ENCODE data around the gene LCLAT1. TPM values are rescaled to one million over a fixed set of nuclear protein-coding genes. Genes with fewer than 3 reads are reported as not detected.
"Not testable (repeated sequence)": the region's sequence is repeated elsewhere in the genome, so short reads cannot be mapped to it uniquely, and the experiment has no call there.

Gene LCLAT1
- total RNA-seq, 1 experiment from 2014 or later: 36.0 TPM

DNA sequence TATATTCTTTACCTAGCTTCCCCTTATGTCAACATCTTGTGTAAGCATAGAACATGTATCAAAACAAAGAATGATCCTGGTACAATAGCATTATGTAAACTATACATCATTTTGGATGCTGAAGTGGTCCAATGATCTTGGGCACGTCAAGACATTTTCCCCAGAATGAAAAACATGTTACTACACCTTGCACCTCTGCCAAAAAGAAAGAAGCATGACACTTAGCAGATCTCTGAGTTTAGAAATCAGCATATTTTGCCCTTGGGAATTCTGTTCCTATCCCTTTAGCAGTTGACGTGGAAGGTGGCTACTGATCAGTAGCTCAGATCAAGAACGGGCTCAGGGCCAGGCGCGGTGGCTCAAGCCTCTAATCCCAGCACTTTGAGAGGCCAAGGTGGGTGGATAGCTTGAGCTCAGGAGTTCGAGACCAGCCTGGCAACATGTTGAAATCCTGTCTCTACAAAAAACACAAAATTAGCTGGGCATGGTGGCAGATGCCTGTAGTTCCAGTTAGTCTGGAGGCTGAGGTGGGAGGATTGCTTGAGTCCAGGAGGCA is 1.7 kb upstream of the LCLAT1 start:
- no peak for DNase-seq (ENCODE audit: low read depth)
- in situ Hi-C loops (cut with HindIII; ENCODE audit: low pct_unique_long_range_greater_than_20kb, low sequenced_read_pairs): no loop called here

DNA sequence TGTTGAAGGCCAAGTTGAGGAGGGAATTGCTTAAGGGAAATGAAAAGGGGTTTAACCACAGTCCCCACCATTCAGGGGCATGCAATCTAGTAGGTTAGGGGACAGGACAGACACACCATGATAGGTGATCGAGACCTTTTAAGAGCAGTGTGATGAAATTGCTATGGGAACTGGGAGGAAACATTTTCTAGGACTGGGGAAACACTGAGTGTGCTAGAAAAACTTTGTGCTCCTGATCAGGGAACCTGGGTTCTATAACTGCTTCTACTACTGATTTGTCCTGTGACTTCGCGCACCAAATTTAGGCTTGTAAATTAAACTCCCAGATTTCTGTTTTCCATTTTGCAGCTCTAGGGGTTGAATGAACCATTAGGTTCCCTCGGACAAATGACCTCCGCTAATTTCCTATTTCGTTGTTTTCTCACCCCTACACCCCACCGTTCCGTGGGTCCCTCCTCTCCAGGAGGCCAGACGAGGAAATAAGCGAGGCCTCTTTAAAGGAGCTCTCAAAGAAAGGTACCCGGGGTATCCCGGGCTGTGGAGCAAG is 371 bp upstream of the LCLAT1 start:
- in situ Hi-C loops (cut with HindIII; ENCODE audit: low pct_unique_long_range_greater_than_20kb, low sequenced_read_pairs): no loop called here
- no peak for DNase-seq (ENCODE audit: low read depth)

DNA sequence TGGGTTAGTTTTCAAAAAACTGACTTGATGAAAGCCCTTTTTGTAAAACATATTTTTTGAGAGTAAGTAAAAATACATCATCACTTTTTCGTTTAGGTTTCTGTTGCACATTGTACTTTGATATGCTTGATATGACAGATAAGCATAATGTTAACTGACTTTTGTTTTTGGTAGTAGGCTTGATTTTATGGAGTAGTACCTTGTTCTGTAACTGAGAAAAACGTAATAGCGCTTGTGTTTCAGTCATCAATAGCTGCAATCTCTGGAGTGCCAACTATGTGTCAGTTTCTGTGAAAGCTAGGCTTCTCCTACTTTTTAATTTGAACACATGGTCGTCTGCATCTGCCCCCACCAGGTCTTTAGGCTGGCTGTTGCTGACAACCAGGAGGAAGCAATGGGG is 1.3 kb downstream of the LCLAT1 start:
- no peak for DNase-seq (ENCODE audit: low read depth)
- in situ Hi-C loops (cut with HindIII; ENCODE audit: low pct_unique_long_range_greater_than_20kb, low sequenced_read_pairs): no loop called here

DNA sequence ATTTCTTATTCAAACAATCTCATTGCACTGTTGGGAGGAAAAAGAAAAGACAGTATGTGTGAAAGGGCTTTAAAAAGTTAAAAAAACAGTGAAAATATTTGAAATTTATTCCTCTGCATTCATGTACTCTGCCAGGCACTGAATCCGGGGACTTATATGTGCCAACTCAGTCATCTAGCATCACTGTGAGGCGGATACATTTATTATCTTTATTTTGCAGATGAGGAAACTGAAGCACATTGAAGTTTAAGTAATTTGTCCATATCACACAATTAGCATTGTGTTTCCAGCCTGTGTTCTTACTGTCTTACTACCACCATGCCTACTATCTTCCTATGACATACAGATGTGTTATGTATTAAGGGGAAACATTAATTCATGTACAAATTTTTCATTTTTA is 1.8 kb downstream of the LCLAT1 start:
- DNase-seq (ENCODE audit: low read depth): no peak
- in situ Hi-C loops (cut with HindIII; ENCODE audit: low pct_unique_long_range_greater_than_20kb, low sequenced_read_pairs): no loop called here

DNA sequence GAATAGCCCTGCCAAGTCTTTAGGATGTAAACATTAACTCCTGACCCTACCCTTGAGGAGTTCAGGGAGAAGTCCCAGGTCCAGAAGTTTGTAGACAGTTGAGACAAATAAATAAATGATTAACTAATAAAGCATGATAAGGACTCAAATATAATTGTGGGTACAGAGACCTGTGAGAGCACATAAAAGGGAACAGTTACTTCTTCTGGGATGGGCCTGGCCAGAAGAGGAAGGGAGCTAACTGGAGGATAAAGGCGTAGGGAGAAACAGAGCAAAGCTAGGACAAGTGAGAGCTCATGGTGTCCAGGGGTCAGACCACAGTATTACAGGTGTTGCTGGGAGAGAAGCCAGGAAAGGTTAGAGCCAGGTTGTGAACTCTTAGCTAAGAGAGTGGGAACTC is 3.0 kb downstream of the LCLAT1 start:
- DNase-seq (ENCODE audit: low read depth): peak; percentile 25
- in situ Hi-C loops (cut with HindIII; ENCODE audit: low pct_unique_long_range_greater_than_20kb, low sequenced_read_pairs): no loop called here

DNA sequence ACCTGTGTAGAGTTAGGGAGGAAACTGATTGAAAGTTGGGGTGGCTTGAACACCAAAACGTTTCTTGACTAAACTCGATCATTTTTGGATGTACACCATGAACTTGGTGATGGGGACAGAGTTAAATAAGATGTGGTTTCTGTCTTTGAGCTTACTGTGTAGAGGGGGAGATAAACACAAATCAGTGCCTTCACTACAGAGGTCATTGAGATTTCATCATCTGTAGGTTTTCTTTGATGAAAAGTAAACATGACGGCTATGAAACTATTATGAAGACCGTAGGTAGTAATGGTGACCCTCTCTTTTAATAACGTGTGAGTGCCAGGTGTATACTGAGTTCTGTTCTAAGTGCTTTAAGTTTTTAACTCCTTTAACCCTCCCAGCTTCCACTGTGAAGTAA is 6.5 kb downstream of the LCLAT1 start:
- no peak for DNase-seq (ENCODE audit: low read depth)
- in situ Hi-C loops (cut with HindIII; ENCODE audit: low pct_unique_long_range_greater_than_20kb, low sequenced_read_pairs): no loop called here

DNA sequence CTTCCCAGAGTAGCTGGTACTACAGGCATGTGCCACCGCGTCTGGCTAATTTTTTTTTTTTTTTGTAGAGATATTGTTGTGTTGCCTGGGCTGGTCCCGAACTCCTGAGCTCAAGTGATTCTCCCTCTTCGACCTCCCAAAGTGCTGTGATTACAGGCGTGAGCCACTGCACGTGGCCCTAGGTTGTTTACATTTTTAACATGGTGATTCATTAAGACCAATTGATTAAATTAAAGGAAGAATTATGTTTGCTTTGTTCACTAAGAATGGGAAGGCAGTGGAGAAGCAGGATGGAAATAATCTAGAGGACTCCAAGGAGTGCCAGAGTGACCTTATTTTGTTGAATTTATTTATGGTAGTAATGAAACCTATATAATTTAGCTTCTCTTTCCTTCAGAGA is 7.5 kb downstream of the LCLAT1 start:
- in situ Hi-C loops (cut with HindIII; ENCODE audit: low pct_unique_long_range_greater_than_20kb, low sequenced_read_pairs): no loop called here

DNA sequence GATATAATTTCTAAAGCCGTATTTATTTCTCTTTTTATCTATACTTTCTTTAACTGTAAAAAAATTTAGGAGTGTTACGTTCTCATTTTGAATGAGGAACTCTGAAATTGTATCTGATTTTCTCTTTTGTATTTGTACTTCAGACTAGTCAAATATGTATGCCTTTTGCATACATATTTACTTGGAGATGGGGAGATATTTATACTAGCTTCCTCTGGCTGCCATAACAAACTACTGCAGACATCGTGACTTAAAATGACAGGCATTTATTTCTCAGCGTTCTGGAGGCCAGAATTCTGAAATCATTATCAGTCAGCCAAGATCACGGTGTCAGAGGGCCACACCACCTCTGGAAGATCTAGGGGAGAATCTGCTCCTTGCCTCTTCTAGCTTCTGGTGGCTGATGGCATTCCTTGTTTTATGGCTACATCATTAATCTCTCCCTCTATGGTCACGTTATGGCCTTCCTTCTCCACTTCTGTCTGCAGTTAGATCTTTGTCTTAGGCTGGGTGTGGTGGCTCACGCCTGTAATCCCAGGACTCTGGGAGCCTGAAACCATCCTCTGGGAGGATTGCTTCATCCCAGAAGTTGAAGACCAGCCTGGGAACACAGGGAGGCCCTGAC is 8.2 kb downstream of the LCLAT1 start:
- in situ Hi-C loops (cut with HindIII; ENCODE audit: low pct_unique_long_range_greater_than_20kb, low sequenced_read_pairs): no loop called here
- DNase-seq (ENCODE audit: low read depth): no peak

More for the DNA sequence above, 7.5 kb downstream of the LCLAT1 start:
- DNase-seq (ENCODE audit: low read depth): no peak

DNA sequence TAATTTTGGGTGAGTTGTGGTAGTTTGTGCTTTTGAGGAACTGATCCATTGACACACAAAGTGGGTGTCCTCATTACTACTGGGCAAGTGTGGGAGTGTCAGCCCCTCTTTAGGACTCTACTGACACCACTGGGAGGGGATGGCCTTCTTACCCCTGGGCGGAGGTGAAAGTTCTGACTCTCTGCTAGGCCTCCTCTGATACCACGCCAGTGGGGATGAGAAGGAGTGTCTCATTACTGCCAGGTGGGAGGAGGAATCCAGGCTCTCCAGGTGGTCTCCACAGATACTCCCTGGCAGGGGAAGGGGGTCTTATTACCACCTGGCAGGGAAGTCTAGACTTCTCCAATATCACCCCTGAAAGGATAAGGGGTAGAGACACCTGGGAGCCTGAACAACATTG is 9.1 kb downstream of the LCLAT1 start:
- DNase-seq (ENCODE audit: low read depth): no peak
- in situ Hi-C loops (cut with HindIII; ENCODE audit: low pct_unique_long_range_greater_than_20kb, low sequenced_read_pairs): no loop called here

DNA sequence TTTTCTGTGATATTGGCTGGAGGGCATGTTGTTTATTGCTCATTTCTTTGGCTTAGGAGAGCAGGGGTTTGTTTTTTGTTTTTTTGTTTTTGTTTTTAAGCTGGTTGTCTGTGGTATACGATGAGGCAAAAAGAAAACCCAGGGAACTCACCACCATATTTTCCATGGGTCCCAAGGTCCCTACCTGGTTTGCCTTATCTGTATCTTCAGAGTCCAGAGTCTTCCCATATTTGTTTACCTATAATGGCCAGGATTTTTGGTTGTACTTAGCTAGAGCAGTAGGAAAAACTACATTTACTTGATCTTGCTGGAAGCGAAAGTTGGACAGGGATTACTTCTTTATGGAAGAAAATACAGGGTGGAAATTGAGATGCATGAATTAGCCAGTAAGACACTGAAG is 9.5 kb downstream of the LCLAT1 start:
- in situ Hi-C loops (cut with HindIII; ENCODE audit: low pct_unique_long_range_greater_than_20kb, low sequenced_read_pairs): no loop called here
- no peak for DNase-seq (ENCODE audit: low read depth)

DNA sequence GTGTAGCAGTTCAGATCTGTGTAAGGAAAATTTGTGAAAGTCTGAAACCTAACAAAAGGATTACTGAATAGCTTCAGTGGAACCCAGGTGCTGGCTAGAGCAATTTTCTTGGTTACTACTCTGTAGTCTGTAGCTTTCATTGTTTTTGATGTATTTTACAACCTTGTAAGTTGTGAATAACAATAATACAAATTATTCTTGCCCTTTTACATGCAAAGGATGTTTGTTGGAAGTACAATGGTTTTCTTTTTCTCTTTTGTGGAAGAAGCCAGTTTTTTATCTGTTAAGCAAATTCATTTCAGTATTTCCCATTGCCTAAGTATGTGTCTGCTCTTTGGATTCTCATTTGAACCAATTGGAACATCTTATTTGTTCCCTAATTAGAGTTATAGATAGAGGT is 10.2 kb downstream of the LCLAT1 start:
- in situ Hi-C loops (cut with HindIII; ENCODE audit: low pct_unique_long_range_greater_than_20kb, low sequenced_read_pairs): no loop called here
- DNase-seq (ENCODE audit: low read depth): no peak

DNA sequence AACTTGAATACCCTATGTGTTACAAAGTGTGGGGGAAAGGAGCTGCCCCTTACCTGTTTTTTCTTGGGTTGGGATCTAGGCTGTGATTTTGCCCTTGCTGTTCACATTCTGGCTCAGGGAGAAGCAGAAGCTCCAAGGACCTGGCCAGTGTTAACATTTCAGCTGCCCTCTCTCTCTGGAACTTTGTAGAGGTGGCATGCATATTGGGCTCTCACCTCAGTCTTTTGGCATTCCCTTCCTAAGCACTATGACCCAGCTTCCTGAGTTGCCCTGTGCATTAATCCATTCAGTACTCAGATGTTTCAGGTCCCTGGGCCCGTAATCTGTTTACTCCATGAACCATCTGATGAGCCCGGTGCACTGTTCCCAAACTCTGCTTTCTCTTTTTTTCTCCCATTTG is 12.1 kb downstream of the LCLAT1 start:
- DNase-seq (ENCODE audit: low read depth): no peak
- in situ Hi-C loops (cut with HindIII; ENCODE audit: low pct_unique_long_range_greater_than_20kb, low sequenced_read_pairs): no loop called here

DNA sequence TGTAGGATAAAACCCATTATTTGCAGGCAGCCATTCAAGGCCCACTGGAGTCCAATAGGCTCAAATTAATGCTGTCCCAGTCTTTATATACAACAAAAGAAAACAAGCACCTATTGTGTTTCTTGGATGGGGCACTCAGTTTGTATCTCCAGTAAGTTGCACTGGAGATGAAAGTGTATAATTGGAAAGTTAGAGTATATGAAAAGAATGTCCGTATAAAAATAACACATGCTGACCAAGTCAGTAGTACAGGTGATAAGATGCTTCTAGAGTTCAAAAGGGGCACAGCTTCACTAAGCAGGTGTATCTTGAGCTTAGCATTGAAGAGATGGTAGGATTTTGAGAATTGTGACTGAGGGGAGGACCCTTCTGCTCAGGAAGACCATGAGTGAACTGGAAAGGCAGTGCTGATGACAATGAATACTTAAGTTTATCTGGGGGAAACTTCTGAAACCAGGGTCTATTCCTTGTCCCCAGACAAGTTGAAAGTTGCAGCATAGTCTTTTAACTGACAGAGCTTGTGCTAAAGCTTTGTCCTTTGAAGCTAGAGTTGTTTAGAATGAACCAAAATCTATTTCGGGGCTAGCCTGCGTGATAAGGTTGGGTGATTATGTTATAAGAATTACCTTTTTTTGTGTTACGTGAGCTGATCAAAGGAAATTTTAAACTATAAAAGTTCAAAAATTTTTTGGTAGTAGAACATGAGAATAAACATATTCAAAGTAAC is 15.2 kb downstream of the LCLAT1 start:
- in situ Hi-C loops (cut with HindIII; ENCODE audit: low pct_unique_long_range_greater_than_20kb, low sequenced_read_pairs): no loop called here
- DNase-seq (ENCODE audit: low read depth): no peak

DNA sequence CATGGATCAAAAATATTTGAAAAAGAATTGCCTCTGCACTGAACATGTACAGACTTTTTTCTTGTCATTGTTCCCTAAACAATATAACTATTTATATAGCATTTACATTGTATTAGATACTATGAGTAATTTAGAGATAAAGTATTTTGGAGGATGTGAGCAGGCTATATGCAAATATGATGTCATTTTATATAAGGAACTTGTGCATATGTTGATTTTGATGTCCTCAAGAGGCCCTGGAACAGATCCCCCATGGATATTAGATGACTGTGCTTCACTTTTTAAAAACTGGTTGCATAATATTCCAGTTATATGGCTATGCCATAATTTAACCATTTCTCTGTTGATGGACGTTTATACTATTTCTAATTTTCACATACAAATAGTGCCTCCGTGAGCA is 16.5 kb downstream of the LCLAT1 start:
- in situ Hi-C loops (cut with HindIII; ENCODE audit: low pct_unique_long_range_greater_than_20kb, low sequenced_read_pairs): no loop called here
- no peak for DNase-seq (ENCODE audit: low read depth)

DNA sequence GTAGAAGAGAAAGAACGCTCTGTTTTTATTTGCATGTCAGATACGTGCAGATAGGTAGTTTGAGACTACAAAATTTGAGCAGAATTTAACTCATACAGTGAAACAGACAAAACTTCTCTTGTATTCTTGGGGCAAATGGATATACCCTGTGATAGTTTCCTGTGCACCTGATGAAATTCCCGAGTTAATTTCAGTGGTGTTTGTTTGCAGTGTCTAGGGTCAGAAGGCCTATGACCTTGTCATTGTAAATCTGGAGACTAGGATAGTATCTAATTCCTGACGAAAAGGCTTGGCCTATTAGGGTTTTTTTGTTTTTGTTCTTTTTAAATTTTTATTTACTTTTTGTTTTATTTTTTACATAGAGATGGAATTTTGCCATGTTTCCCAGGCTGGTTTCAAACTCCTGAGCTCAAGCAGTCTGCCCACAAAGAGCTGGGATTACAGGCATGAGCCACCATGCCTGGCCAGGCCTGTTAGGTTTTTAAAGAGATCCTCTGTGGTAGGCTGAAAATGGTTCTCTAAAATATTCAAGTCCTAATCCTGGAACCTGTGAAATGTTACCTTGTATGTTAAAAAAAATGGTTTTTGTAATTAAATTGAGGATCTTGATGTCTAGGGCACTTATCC is 17.6 kb downstream of the LCLAT1 start:
- in situ Hi-C loops (cut with HindIII; ENCODE audit: low pct_unique_long_range_greater_than_20kb, low sequenced_read_pairs): no loop called here
- DNase-seq (ENCODE audit: low read depth): no peak

DNA sequence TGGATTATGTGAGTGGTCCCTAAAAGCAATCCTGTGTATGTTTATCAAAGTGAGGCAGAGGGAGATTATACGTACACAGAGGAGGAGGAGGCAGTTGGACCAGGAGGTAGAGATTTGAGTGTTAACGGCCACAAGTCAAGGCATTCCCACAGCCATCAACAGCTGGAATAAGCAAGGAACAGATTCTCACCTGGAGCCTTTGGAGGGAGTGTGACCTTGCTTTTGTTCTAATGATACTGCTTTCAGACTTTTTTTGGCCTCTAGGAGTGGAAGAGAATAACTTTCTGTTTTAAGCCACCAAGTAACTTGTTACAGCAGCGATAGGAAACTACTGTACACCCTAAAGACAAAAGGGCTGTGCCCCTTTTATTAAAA is 18.1 kb downstream of the LCLAT1 start:
- no peak for DNase-seq (ENCODE audit: low read depth)
- in situ Hi-C loops (cut with HindIII; ENCODE audit: low pct_unique_long_range_greater_than_20kb, low sequenced_read_pairs): no loop called here

DNA sequence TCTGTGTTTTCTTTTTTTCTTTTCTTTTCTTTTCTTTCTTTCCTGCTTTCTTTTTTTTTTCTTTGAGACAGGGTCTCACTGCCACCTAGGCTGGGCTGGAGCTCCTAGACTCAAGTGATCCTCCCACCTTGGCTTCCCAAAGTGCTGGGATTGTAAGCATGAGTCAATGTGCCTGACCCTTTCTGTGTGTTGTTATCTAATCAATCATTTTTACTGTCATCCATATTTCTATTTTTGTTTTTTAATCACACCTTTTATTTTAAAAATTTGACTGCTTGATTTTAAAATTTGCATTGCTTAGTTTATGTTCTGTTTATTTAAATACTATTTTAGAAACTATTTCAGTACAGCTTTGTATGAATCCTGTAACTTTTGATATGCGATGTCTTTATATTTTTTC is 19.2 kb downstream of the LCLAT1 start:
- no peak for DNase-seq (ENCODE audit: low read depth)
- in situ Hi-C loops (cut with HindIII; ENCODE audit: low pct_unique_long_range_greater_than_20kb, low sequenced_read_pairs): no loop called here

DNA sequence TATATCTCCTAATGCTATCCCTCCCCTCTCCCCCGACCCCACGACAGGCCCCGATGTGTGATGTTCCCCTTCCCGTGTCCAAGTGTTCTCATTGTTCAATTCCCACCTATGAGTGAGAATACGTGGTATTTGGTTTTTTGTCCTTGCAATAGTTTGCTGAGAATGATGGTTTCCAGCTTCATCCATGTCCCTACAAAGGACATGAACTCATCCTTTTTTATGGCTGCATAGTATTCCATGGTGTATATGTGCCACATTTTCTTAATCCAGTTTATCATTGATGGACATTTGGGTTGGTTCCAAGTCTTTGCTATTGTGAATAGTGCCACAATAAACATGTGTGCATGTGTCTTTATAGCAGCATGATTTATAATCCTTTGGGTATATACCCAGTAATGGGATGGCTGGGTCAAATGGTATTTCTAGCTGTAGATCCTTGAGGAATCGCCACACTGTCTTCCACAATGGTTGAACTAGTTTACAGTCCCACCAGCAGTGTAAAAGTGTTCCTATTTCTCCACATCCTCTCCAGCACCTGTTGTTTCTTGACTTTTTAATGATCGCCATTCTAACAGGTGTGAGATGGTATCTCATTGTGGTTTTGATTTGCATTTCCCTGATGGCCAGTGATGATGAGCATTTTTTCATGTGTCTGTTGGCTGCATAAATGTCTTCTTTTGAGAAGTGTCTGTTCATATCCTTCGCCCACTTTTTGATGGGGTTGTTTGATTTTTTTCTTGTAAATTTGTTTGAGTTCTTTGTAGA is 20.2 kb downstream of the LCLAT1 start:
- in situ Hi-C loops (cut with HindIII; ENCODE audit: low pct_unique_long_range_greater_than_20kb, low sequenced_read_pairs); DNase-seq (ENCODE audit: low read depth): not testable (repeated sequence)

DNA sequence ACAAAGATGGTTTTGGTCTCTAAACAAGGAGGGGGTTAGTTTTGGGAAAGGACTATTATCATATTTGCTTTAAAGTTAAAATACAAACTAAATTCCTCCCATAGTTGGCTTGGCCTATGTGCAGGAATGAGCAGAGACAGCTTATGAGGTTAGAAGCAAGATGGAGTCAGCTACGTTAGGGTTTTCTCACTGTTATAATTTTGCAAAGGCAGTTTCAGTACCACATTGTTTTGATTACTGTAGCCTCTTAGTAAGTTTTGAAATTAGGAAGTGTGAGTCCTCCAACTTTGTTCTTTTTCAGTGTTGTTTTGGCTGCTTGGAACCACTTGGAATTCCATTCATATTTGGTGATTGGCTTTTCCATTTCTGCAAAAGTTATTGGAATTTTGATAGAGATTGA is 23.4 kb downstream of the LCLAT1 start:
- in situ Hi-C loops (cut with HindIII; ENCODE audit: low pct_unique_long_range_greater_than_20kb, low sequenced_read_pairs): no loop called here
- DNase-seq (ENCODE audit: low read depth): no peak
